DND-41 (cell line): ENCODE results near the gene NAALAD2.

ENCODE experiments used
- ATAC-seq: fragments of 200-7000 bp; cut with Tn5 transposase; 3 replicates; pipeline ENCODE4 v1.9.1; 2021; ENCODE audit warnings: low read depth; ENCODE audit not compliant: insufficient read depth
- DNase-seq: peaks from one replicate; pipeline ENCODE4 v3.0.0-alpha.2; 2020
- H2AFZ ChIP-seq: 2 replicates; pipeline ENCODE4 v1.6.0; 2012; ENCODE audit warnings: low read depth, low read length
- H3K27ac ChIP-seq: 2 replicates; pipeline ENCODE4 v1.5.1; 2012; ENCODE audit warnings: low read length, inconsistent platforms
- H3K27me3 ChIP-seq: fragments of 200-600 bp; sonication (generic); 2 replicates; pipeline ENCODE4 v1.6.0; 2012; ENCODE audit warnings: low read length, mild to moderate bottlenecking, inconsistent platforms; ENCODE audit not compliant: insufficient read depth, poor library complexity
- H3K36me3 ChIP-seq: 2 replicates; pipeline ENCODE4 v1.5.1; 2012; ENCODE audit warnings: low read length, inconsistent platforms; ENCODE audit not compliant: insufficient read depth
- H3K4me1 ChIP-seq: 2 replicates; pipeline ENCODE4 v1.5.1; 2012; ENCODE audit warnings: mild to moderate bottlenecking, low read length; ENCODE audit not compliant: insufficient read depth
- H3K4me2 ChIP-seq: 2 replicates; pipeline ENCODE4 v1.6.0; 2012; ENCODE audit warnings: mild to moderate bottlenecking, moderate library complexity, low read length, inconsistent platforms; ENCODE audit not compliant: insufficient read depth
- H3K4me3 ChIP-seq, 2 experiments: fragments of 200-600 bp in 1 of 2; shearing (Covaris generic) in 1 of 2; 2 replicates each; pipeline ENCODE4 v1.5.1; 2012 to 2016; ENCODE audit warnings: inconsistent platforms in 2 of 2, low read length in 2 of 2, mild to moderate bottlenecking in 2 of 2, low read depth in 1 of 2, moderate library complexity in 1 of 2
- H3K79me2 ChIP-seq: 2 replicates; pipeline ENCODE4 v1.6.0; 2012; ENCODE audit warnings: low read length, inconsistent platforms; ENCODE audit not compliant: insufficient read depth
- H3K9ac ChIP-seq: 2 replicates; pipeline ENCODE4 v1.6.0; 2012; ENCODE audit warnings: low read depth, mild to moderate bottlenecking, inconsistent platforms, low read length, moderate library complexity
- H3K9me3 ChIP-seq: 2 replicates; pipeline ENCODE4 v1.5.1; 2012; ENCODE audit warnings: low read length, moderate library complexity, mild to moderate bottlenecking, inconsistent platforms; ENCODE audit not compliant: insufficient read depth, severe bottlenecking
- H4K20me1 ChIP-seq: 2 replicates; pipeline ENCODE4 v1.6.0; 2012; ENCODE audit warnings: low read length; ENCODE audit not compliant: insufficient read depth
- EZH2 ChIP-seq: IDR thresholded peaks from 3 replicates; pipeline ENCODE4 v1.6.1; 2012; ENCODE audit warnings: borderline replicate concordance, low read depth, mild to moderate bottlenecking, moderate library complexity, low read length, inconsistent platforms; ENCODE audit not compliant: severe bottlenecking
- TF ChIP-seq, protein P1 (sequence below): IDR thresholded peaks from 2 replicates; pipeline ENCODE4 v1.5.1; 2012; ENCODE audit warnings: borderline replicate concordance, low read length, moderate library complexity, mild to moderate bottlenecking; ENCODE audit not compliant: poor library complexity, severe bottlenecking; ENCODE audit errors: extremely low read depth

NAALAD2 gene

DNA sequence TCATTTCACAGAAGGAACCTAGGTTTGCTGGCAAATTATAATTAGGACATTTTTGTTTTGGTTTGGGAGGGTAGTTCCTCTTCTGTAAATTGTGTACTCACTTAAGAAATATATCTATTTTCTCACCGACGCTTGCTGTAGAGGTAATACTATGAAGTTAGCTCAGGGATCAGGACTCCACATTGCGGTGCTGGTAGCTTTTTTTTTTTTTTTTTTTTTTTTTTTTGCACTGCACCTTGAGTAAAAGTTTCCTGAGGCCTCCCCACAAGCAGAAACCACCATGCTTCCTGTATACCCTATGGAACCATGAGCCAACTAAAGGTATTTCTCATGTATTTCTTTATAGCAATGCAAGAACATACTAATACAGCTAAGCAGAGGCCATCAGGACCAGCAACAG lies 34.0 kb upstream of the NAALAD2 start:
- Histone ChIP-seq H3K27ac (no peak overlapping the region), H3K4me3 (no peak overlapping the region)
- ATAC-seq, result no peak

DNA sequence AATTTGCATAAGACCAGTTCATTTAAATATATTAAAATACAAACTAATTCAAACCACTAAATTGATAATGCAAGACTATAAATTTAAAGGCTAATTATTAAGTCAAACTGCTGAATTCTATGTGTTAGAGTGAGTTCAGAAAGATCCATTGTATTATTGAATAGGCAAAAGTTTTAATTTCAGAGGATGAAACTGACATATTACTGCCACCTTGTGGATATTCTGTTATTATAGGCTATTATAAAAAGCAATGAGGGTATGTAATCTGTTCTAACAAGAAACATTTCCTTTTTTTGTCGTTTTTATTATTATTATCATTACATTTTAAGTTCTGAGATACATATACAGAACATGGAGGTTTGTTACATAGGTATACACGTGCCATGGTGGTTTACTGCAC lies 20.9 kb upstream of the NAALAD2 start:
- no peak for ATAC-seq
- Histone ChIP-seq H3K4me1 (no peaks in the 10 kb centered on the region), H3K79me2 (no peaks in the 10 kb centered on the region), H3K27me3 (no peaks in the 10 kb centered on the region), H3K9me3 (no peaks in the 10 kb centered on the region), H3K9ac (no peak overlapping the region), H3K27ac (no peak overlapping the region), H3K4me2 (no peak overlapping the region), H2AFZ (no peak overlapping the region), H4K20me1 (no peaks in the 10 kb centered on the region), H3K36me3 (no peaks in the 10 kb centered on the region), H3K4me3 (no peak overlapping the region)
- no peak for TF ChIP-seq EZH2
- TF ChIP-seq, protein P1, sequence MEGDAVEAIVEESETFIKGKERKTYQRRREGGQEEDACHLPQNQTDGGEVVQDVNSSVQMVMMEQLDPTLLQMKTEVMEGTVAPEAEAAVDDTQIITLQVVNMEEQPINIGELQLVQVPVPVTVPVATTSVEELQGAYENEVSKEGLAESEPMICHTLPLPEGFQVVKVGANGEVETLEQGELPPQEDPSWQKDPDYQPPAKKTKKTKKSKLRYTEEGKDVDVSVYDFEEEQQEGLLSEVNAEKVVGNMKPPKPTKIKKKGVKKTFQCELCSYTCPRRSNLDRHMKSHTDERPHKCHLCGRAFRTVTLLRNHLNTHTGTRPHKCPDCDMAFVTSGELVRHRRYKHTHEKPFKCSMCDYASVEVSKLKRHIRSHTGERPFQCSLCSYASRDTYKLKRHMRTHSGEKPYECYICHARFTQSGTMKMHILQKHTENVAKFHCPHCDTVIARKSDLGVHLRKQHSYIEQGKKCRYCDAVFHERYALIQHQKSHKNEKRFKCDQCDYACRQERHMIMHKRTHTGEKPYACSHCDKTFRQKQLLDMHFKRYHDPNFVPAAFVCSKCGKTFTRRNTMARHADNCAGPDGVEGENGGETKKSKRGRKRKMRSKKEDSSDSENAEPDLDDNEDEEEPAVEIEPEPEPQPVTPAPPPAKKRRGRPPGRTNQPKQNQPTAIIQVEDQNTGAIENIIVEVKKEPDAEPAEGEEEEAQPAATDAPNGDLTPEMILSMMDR, result peak; percentile 55
- DNase-seq, result no peak

More for the DNA sequence above, 34.0 kb upstream of the NAALAD2 start:
- H3K36me3 ChIP-seq, result no peaks in the 10 kb centered on the region
- no peaks in the 10 kb centered on the region for H3K27me3 ChIP-seq
- no peak overlapping the region for H3K9ac ChIP-seq
- DNase-seq, result no peak
- no peak overlapping the region for H3K4me2 ChIP-seq
- H2AFZ ChIP-seq, result no peak overlapping the region
- H4K20me1 ChIP-seq, result no peaks in the 10 kb centered on the region
- no peaks in the 10 kb centered on the region for H3K9me3 ChIP-seq
- TF ChIP-seq EZH2, result no peak
- TF ChIP-seq, protein P1, result no peak
- no peaks in the 10 kb centered on the region for H3K79me2 ChIP-seq
- H3K4me1 ChIP-seq, result no peaks in the 10 kb centered on the region

DNA sequence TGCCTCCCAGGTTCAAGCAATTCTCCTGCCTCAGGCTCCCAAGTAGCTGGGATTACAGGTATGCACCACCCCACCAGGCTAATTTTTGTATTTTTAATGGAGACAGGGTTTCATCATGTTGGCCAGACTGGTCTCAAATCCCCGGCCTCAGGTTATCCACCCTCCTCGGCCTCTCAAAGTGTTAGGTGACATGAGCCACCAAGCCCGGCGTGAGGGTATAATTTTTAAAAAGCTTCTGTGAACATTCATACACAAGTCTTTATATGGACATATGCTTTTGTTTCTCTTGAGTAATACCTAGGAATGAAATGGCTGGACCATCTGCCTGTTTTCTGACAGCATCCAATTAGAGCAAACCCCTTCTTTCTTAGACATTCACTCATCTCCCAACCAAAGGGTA lies 14.3 kb upstream of the NAALAD2 start:
- Histone ChIP-seq H3K4me2 (no peak overlapping the region), H3K36me3 (no peaks in the 10 kb centered on the region), H3K27me3 (no peaks in the 10 kb centered on the region), H3K79me2 (no peaks in the 10 kb centered on the region), H3K4me1 (no peaks in the 10 kb centered on the region), H2AFZ (no peak overlapping the region), H3K9me3 (no peaks in the 10 kb centered on the region), H3K4me3 (no peak overlapping the region), H3K27ac (no peak overlapping the region), H3K9ac (no peak overlapping the region), H4K20me1 (no peaks in the 10 kb centered on the region)
- ATAC-seq (no peak), DNase-seq (no peak)
- TF ChIP-seq, protein P1, result no peak
- no peak for TF ChIP-seq EZH2

DNA sequence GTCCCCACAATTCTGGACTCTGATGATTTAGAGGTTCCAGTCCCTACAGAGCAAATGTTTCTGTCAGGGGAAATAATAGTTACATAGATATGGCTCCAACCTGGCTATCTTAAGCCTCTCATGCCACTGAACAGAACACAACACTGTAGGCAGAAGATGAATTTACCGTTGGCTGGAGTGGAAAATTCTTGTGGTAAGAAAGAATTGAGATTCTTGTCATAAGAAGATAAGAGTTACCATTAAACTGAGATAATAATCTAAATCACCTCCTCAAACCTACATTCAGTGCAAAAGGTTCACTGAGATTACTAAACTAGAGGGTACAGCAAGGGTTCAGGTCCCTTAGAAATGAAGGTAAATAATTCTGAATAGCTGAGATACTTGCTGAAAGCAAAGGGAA lies 10.1 kb upstream of the NAALAD2 start:
- Histone ChIP-seq H3K9me3 (no peaks in the 10 kb centered on the region), H3K27ac (no peak overlapping the region), H3K9ac (no peak overlapping the region), H3K4me2 (no peak overlapping the region), H4K20me1 (no peaks in the 10 kb centered on the region), H3K4me1 (no peaks in the 10 kb centered on the region), H2AFZ (no peak overlapping the region), H3K4me3 (no peak overlapping the region), H3K27me3 (no peaks in the 10 kb centered on the region), H3K79me2 (no peaks in the 10 kb centered on the region), H3K36me3 (no peaks in the 10 kb centered on the region)
- TF ChIP-seq EZH2, result no peak
- TF ChIP-seq, protein P1, result no peak
- DNase-seq (no peak), ATAC-seq (no peak)
